HepG2 (cell line): ENCODE data around the gene SIGLEC10. TPM values are rescaled to one million over a fixed set of nuclear protein-coding genes. Genes with fewer than 3 reads are reported as not detected.

ENCODE experiments used
- ATAC-seq: fragments of 200-7000 bp; cut with Tn5 transposase; 3 replicates; pipeline ENCODE4 v1.9.1; 2020; ENCODE audit warnings: mild to moderate bottlenecking, moderate library complexity
- BruUV-seq: library from RNA; stranded (reverse); fragments of 400-500 nt; replicated peaks from 2 replicates; lab custom pipeline; 2021; lab: Mats Ljungman, UMichigan
- CTCF ChIA-PET: fragments of 300-600 bp; formaldehyde crosslinking; extraction: SDS; loops from one replicate; lab custom pipeline; 2021; ENCODE audit warnings: low total read pairs, inconsistent platforms, low intra/inter-chr PET ratio; lab: Yijun Ruan, JAX
- POLR2A ChIA-PET: fragments of 350-600 bp; sonication (Branson Sonifier 250); formaldehyde crosslinking; loops from one replicate; lab custom pipeline; 2020; ENCODE audit warnings: antibody characterized with exemption, inconsistent platforms; lab: Yijun Ruan, JAX
- DNase-seq: peaks from one replicate; pipeline ENCODE4 v3.0.0-alpha.2; 2015; ENCODE audit warnings: low spot score
- FAIRE-seq: peaks from 3 replicates; lab custom pipeline; 2011; peaks lifted over from hg19 to GRCh38; lab: Jason Lieb, UNC
- H2AFZ ChIP-seq: one replicate; pipeline ENCODE4 v1.6.1; 2011; ENCODE audit warnings: low read length, inconsistent platforms
- H3K27ac ChIP-seq: fragments of 300-600 bp; 3 replicates; pipeline ENCODE4 v1.8.0; 2011; ENCODE audit warnings: mixed run types, mild to moderate bottlenecking, mixed read lengths, low read length, inconsistent platforms; ENCODE audit not compliant: insufficient read depth; ENCODE audit errors: extremely low read length
- H3K27me3 ChIP-seq, 2 experiments: fragments of 200-600 bp in 1 of 2; 2 replicates in 1 of 2; 3 replicates in 1 of 2; pipeline versions ENCODE4 v1.6.0 to v1.8.0; 2011; ENCODE audit warnings: low read length in 2 of 2, mild to moderate bottlenecking in 2 of 2, moderate library complexity in 2 of 2, inconsistent platforms in 1 of 2; ENCODE audit not compliant: insufficient read depth in 2 of 2, control insufficient read depth in 1 of 2
- H3K36me3 ChIP-seq, 2 experiments: fragments of 200-600 bp in 1 of 2; replicated peaks in 1 of 2; 2 replicates in 1 of 2; 3 replicates in 1 of 2; pipeline versions ENCODE4 v1.5.1 to v1.8.0; 2011; ENCODE audit warnings: low read length in 2 of 2, inconsistent platforms in 1 of 2; ENCODE audit not compliant: insufficient read depth in 2 of 2, control insufficient read depth in 1 of 2
- H3K4me1 ChIP-seq: 2 replicates; pipeline ENCODE4 v1.5.1; 2012; ENCODE audit warnings: low read length, inconsistent platforms; ENCODE audit not compliant: insufficient read depth
- H3K4me2 ChIP-seq: 2 replicates; pipeline ENCODE4 v1.6.0; 2011; ENCODE audit warnings: low read depth, low read length, inconsistent platforms
- H3K4me3 ChIP-seq, 3 experiments: fragments of 200-600 bp in 1 of 3; sonication (generic), shearing (Covaris generic) in 1 of 3; replicated peaks in 1 of 3; 2 replicates each; pipeline ENCODE4 v1.5.1; 2011 to 2016; ENCODE audit warnings: low read length in 3 of 3, inconsistent platforms in 2 of 3, low read depth in 2 of 3, mild to moderate bottlenecking in 2 of 3, control low read depth in 1 of 3, mixed read lengths in 1 of 3; ENCODE audit not compliant: insufficient read depth in 1 of 3
- H3K79me2 ChIP-seq: one replicate; pipeline ENCODE4 v1.6.1; 2011; ENCODE audit warnings: low read length, inconsistent platforms; ENCODE audit not compliant: insufficient read depth
- H3K9ac ChIP-seq: 2 replicates; pipeline ENCODE4 v1.6.0; 2011; ENCODE audit warnings: mild to moderate bottlenecking, low read depth, low read length, inconsistent platforms; ENCODE audit not compliant: insufficient read depth
- H3K9me3 ChIP-seq: 2 replicates; pipeline ENCODE4 v1.5.1; 2012; ENCODE audit warnings: mild to moderate bottlenecking, low read length
- H4K20me1 ChIP-seq: 2 replicates; pipeline ENCODE4 v1.6.0; 2011; ENCODE audit warnings: inconsistent platforms, mild to moderate bottlenecking, low read length, moderate library complexity; ENCODE audit not compliant: insufficient read depth
- ARID3A ChIP-seq: IDR thresholded peaks from 2 replicates; pipeline ENCODE4 v1.6.1; 2012; ENCODE audit warnings: low read depth, low read length, improper control_type of control experiment
- ATF3 ChIP-seq: sonication (generic); formaldehyde crosslinking; IDR thresholded peaks from 2 replicates; pipeline ENCODE4 v1.4.0; 2020; ENCODE audit warnings: missing genetic modification reagents
- CERS6 ChIP-seq: sonication (generic); formaldehyde crosslinking; IDR thresholded peaks from 2 replicates; pipeline ENCODE4 v1.5.0; 2020; ENCODE audit warnings: missing genetic modification reagents
- FOXJ3 ChIP-seq: sonication (generic); formaldehyde crosslinking; IDR thresholded peaks from 2 replicates; pipeline ENCODE4 v1.4.0; 2020; ENCODE audit warnings: missing genetic modification reagents, mild to moderate bottlenecking, borderline replicate concordance
- MATR3 ChIP-seq: sonication (generic); formaldehyde crosslinking; IDR thresholded peaks from 2 replicates; pipeline ENCODE4 v1.4.0; 2020; ENCODE audit warnings: missing genetic modification reagents
- NFYC ChIP-seq: IDR thresholded peaks from 2 replicates; pipeline ENCODE4 v1.6.1; 2016; ENCODE audit warnings: missing genetic modification reagents, missing compliant biosample characterization
- RXRA ChIP-seq: sonication (generic); formaldehyde crosslinking; IDR thresholded peaks from 2 replicates; pipeline ENCODE4 v1.5.1; 2020; ENCODE audit warnings: missing genetic modification reagents
- ZNF224 ChIP-seq: sonication (generic); formaldehyde crosslinking; IDR thresholded peaks from 2 replicates; pipeline ENCODE4 v1.5.0; 2020; ENCODE audit warnings: mild to moderate bottlenecking, missing genetic modification reagents
- ZNF318 ChIP-seq: sonication (generic); formaldehyde crosslinking; IDR thresholded peaks from 2 replicates; pipeline ENCODE4 v1.4.0; 2020; ENCODE audit warnings: mild to moderate bottlenecking, missing genetic modification reagents
- ZNF562 ChIP-seq: sonication (generic); formaldehyde crosslinking; IDR thresholded peaks from 2 replicates; pipeline ENCODE4 v1.8.0; 2022; ENCODE audit warnings: missing genetic modification reagents, borderline replicate concordance
- ZNF589 ChIP-seq: sonication (generic); formaldehyde crosslinking; conservative IDR thresholded peaks from 2 replicates; pipeline ENCODE4 v1.8.0; 2022; ENCODE audit warnings: mild to moderate bottlenecking, moderate library complexity, missing genetic modification reagents
- ZNF660 ChIP-seq: sonication (generic); formaldehyde crosslinking; IDR thresholded peaks from 2 replicates; pipeline ENCODE4 v1.5.1; 2020; ENCODE audit warnings: mild to moderate bottlenecking, low read depth, missing genetic modification reagents, borderline replicate concordance
- WGBS: methylation state at CpG from one replicate; pipeline ENCODE4 v1.1.6; 2017; ENCODE audit warnings: low lambda C conversion rate; 5-methylcytosine and 5-hydroxymethylcytosine counted together
- in situ Hi-C: cut with HindIII; loops from 2 replicates; pipeline ENCODE4 v1.10.0; 2017; ENCODE audit warnings: low pct_unique_long_range_greater_than_20kb; ENCODE audit not compliant: extremely low pct_ligation_motif_present
- intact Hi-C: fragments of 100-400 bp; cut with micrococcal nuclease; formaldehyde crosslinking; loops from one replicate; pipeline ENCODE4 v1.10.0; 2022; ENCODE audit not compliant: unreplicated experiment
- polyA plus RNA-seq, 8 experiments: library from polyadenylated mRNA; depleted of rRNA in 3 of 8; stranded (reverse) in 7 of 8; unstranded in 1 of 8; fragments of >200 nt; fragmentation: Illumina TruSeq in 4 of 8; extraction: Trizol in 4 of 8; gene quantifications; 2 replicates each; pipeline versions ENCODE4 v1.2.1 to v1.2.3, GENCODE V29; 2011 to 2016; ENCODE audit warnings: low read depth in 4 of 8, missing spikeins in 1 of 8, mixed read lengths in 1 of 8; ENCODE audit not compliant: insufficient read depth in 1 of 8
- total RNA-seq, 5 experiments: library from RNA; depleted of rRNA; stranded (reverse); fragments of >200 nt; fragmentation: Illumina TruSeq; extraction: Trizol; gene quantifications; 2 replicates each; pipeline ENCODE4 v1.2.3, GENCODE V29; 2016; ENCODE audit warnings: low read depth in 1 of 5

Gene SIGLEC10
- total and polyA plus RNA-seq, 2 of the 13 experiments (the other 11 are each of a cell fraction or from before 2014, with no cell fraction given), result not detected

GRCh38 chr19:51433043-51433442 lies 15.6 kb upstream of the SIGLEC10 start:
- in situ Hi-C loops (no loop called here), intact Hi-C loops (no loop called here)
- Histone ChIP-seq H3K4me3 (no peak overlapping the region), H3K27me3 (peaks cover 0 to 1% of the 10 kb centered on the region in 2 experiments; a peak in 2 of 5 replicates), H2AFZ (no peak overlapping the region), H3K9me3 (no peaks in the 10 kb centered on the region), H3K4me2 (no peak overlapping the region), H3K36me3 (no peaks in the 10 kb centered on the region), H3K9ac (no peak overlapping the region), H3K79me2 (no peaks in the 10 kb centered on the region), H3K27ac (no peak overlapping the region), H4K20me1 (no peaks in the 10 kb centered on the region), H3K4me1 (no peaks in the 10 kb centered on the region)
- ChIA-PET CTCF (no interaction called here), POLR2A (no interaction called here)
- no peak for FAIRE-seq
- WGBS, result 7% methylated on average over 4 of the region's 4 CpGs
- BruUV-seq, result no TSS peak
- no peak for DNase-seq
- no peak for ATAC-seq
- TF ChIP-seq ZNF562 (CRISPR knock-in tag) (no peak), ATF3 (CRISPR knock-in tag) (no peak), MATR3 (CRISPR knock-in tag) (no peak), ARID3A (no peak), ZNF589 (CRISPR knock-in tag) (no peak), FOXJ3 (CRISPR knock-in tag) (no peak), CERS6 (CRISPR knock-in tag) (no peak), NFYC (no peak), RXRA (CRISPR knock-in tag) (no peak), ZNF224 (no peak), ZNF318 (no peak), ZNF660 (CRISPR knock-in tag) (no peak)
